ENCODE measurements around the gene KRCC1. TPM values are rescaled to one million over a fixed set of nuclear protein-coding genes. Genes with fewer than 3 reads are reported as not detected.
"Not testable (repeated sequence)": the region's sequence is repeated elsewhere in the genome, so short reads cannot be mapped to it uniquely, and the experiment has no call there.

Gene KRCC1
- polyA plus RNA-seq, 4 donors: 49.4 to 63.1 (median 61.2) TPM

GRCh38 chr2:88006912-88007439 lies 48.6 kb downstream of the KRCC1 start:
- DNase-seq (ENCODE audit: low read depth in 4 of 4, low spot score in 3 of 4): no peak

- no peak for DNase-seq (ENCODE audit: low read depth in 4 of 4, low spot score in 3 of 4)
These were observed 49.8 kb downstream of the KRCC1 start for GRCh38 chr2:88005776-88006175.

GRCh38 chr2:88003074-88003755 lies 52.4 kb downstream of the KRCC1 start:
- DNase-seq (ENCODE audit: low read depth in 4 of 4, low spot score in 3 of 4): no peak

GRCh38 chr2:88002359-88002707 lies 53.2 kb downstream of the KRCC1 start:
- DNase-seq (ENCODE audit: low read depth in 4 of 4, low spot score in 3 of 4): no peak

- DNase-seq (ENCODE audit: low read depth in 4 of 4, low spot score in 3 of 4): not testable (repeated sequence)
These were observed 55.1 kb downstream of the KRCC1 start for GRCh38 chr2:88000474-88000873.

GRCh38 chr2:87996570-87996969 lies 59.0 kb downstream of the KRCC1 start:
- no peak for DNase-seq (ENCODE audit: low read depth in 4 of 4, low spot score in 3 of 4)

- DNase-seq (ENCODE audit: low read depth in 4 of 4, low spot score in 3 of 4): no peak
These were observed 59.8 kb downstream of the KRCC1 start for GRCh38 chr2:87995756-87996155.

- not testable (repeated sequence) for DNase-seq (ENCODE audit: low read depth in 4 of 4, low spot score in 3 of 4)
These were observed 61.2 kb downstream of the KRCC1 start for GRCh38 chr2:87994304-87994850.

GRCh38 chr2:87992569-87992968 lies 63.0 kb downstream of the KRCC1 start:
- not testable (repeated sequence) for DNase-seq (ENCODE audit: low read depth in 4 of 4, low spot score in 3 of 4)

GRCh38 chr2:87987473-87987872 lies 68.1 kb downstream of the KRCC1 start:
- not testable (repeated sequence) for DNase-seq (ENCODE audit: low read depth in 4 of 4, low spot score in 3 of 4)

- DNase-seq (ENCODE audit: low read depth in 4 of 4, low spot score in 3 of 4): not testable (repeated sequence)
These were observed 69.7 kb downstream of the KRCC1 start for GRCh38 chr2:87985902-87986301.

- not testable (repeated sequence) for DNase-seq (ENCODE audit: low read depth in 4 of 4, low spot score in 3 of 4)
These were observed 74.4 kb downstream of the KRCC1 start for GRCh38 chr2:87981182-87981581.

Other genes with a start within 250 kb of the KRCC1 start
- 1 to 10 TPM; 1.5 to 5.4 (median 2.8) TPM for gene RGPD2, start 230.0 kb downstream of the KRCC1 start, polyA plus RNA-seq (ENCODE audit: insufficient read length in 4 of 4)
- gene RNU2-63P, start 39.2 kb downstream of the KRCC1 start, polyA plus RNA-seq (ENCODE audit: insufficient read length in 4 of 4): under 1 TPM in 1 of 4 donors, not detected in 3; 0.94 TPM
- not detected for gene SMYD1, start 12.0 kb upstream of the KRCC1 start, polyA plus RNA-seq (ENCODE audit: insufficient read length in 4 of 4)
- 10 to 100 TPM; 19.6 to 27.9 (median 23.4) TPM for gene FABP1, start 72.3 kb upstream of the KRCC1 start, polyA plus RNA-seq (ENCODE audit: insufficient read length in 4 of 4)
- gene THNSL2, start 114.6 kb upstream of the KRCC1 start, polyA plus RNA-seq (ENCODE audit: insufficient read length in 4 of 4): 10 to 100 TPM; 20.7 to 50.0 (median 32.0) TPM

Data from right renal pelvis (tissue), 4 donors.